NCI-H2081 (cell line): Measurements from ENCODE around the gene ANKRD36C.
"Not testable (repeated sequence)": the region's sequence is repeated elsewhere in the genome, so short reads cannot be mapped to it uniquely, and the experiment has no call there.

Experiments
- DNase-seq, 2 experiments: peaks; one replicate each; lab custom pipeline; 2025; lab: John Stamatoyannopoulos, UW

ANKRD36C gene

GRCh38 chr2:96006248-96006647 is 14.6 kb upstream of the ANKRD36C start:
- DNase-seq = not testable (repeated sequence)

- DNase-seq = not testable (repeated sequence)
Measured at GRCh38 chr2:95992520-95993272, 1.1 kb upstream of the ANKRD36C start.

- DNase-seq = not testable (repeated sequence)
Measured at GRCh38 chr2:95992102-95992501, 478 bp upstream of the ANKRD36C start.

- DNase-seq = not testable (repeated sequence)
Measured at GRCh38 chr2:95990884-95991283, 740 bp downstream of the ANKRD36C start.

- DNase-seq = not testable (repeated sequence)
Measured at GRCh38 chr2:95951662-95952061, 40.0 kb downstream of the ANKRD36C start.

- not testable (repeated sequence) for DNase-seq
Measured at GRCh38 chr2:95948039-95948438, 43.6 kb downstream of the ANKRD36C start.

- not testable (repeated sequence) for DNase-seq
Measured at GRCh38 chr2:95939947-95940346, 51.7 kb downstream of the ANKRD36C start.

- not testable (repeated sequence) for DNase-seq
Measured at GRCh38 chr2:95930740-95931139, 60.9 kb downstream of the ANKRD36C start.

- not testable (repeated sequence) for DNase-seq
Measured at GRCh38 chr2:95917007-95917406, 74.6 kb downstream of the ANKRD36C start.

GRCh38 chr2:95915131-95915530 is 76.5 kb downstream of the ANKRD36C start:
- DNase-seq = not testable (repeated sequence)

GRCh38 chr2:95911431-95911830 is 80.2 kb downstream of the ANKRD36C start:
- not testable (repeated sequence) for DNase-seq

- DNase-seq = not testable (repeated sequence)
Measured at GRCh38 chr2:95894443-95894842, 97.2 kb downstream of the ANKRD36C start.

- not testable (repeated sequence) for DNase-seq
Measured at GRCh38 chr2:95867929-95868328, 123.7 kb downstream of the ANKRD36C start.

GRCh38 chr2:95867047-95867677 is 124.5 kb downstream of the ANKRD36C start:
- DNase-seq = not testable (repeated sequence)

GRCh38 chr2:95862121-95862520 is 129.5 kb downstream of the ANKRD36C start:
- DNase-seq = not testable (repeated sequence)

GRCh38 chr2:95836151-95836550 is 155.5 kb downstream of the ANKRD36C start:
- no peak for DNase-seq

GRCh38 chr2:95834077-95835013 is 157.3 kb downstream of the ANKRD36C start:
- not testable (repeated sequence) for DNase-seq

- DNase-seq = not testable (repeated sequence)
Measured at GRCh38 chr2:95824218-95824617, 167.4 kb downstream of the ANKRD36C start.

- not testable (repeated sequence) for DNase-seq
Measured at GRCh38 chr2:95817521-95817920, 174.1 kb downstream of the ANKRD36C start.

- not testable (repeated sequence) for DNase-seq
Measured at GRCh38 chr2:95813311-95813710, 178.3 kb downstream of the ANKRD36C start.

GRCh38 chr2:95799892-95800291 is 191.7 kb downstream of the ANKRD36C start:
- DNase-seq = no peak
